ENCODE data around the gene PRMT2.
"Not testable (repeated sequence)": the region's sequence is repeated elsewhere in the genome, so short reads cannot be mapped to it uniquely, and the experiment has no call there.

Gene PRMT2

GRCh38 chr21:46645840-46646239 is 10.4 kb downstream of the PRMT2 start:
- no peak for FAIRE-seq

GRCh38 chr21:46646541-46647154 is 11.2 kb downstream of the PRMT2 start:
- FAIRE-seq = no peak

GRCh38 chr21:46648539-46648938 is 13.1 kb downstream of the PRMT2 start:
- no peak for FAIRE-seq

GRCh38 chr21:46649356-46649755 is 13.9 kb downstream of the PRMT2 start:
- FAIRE-seq = no peak

- no peak for FAIRE-seq
Observed at GRCh38 chr21:46650476-46651098, 15.1 kb downstream of the PRMT2 start.

- FAIRE-seq = no peak
Observed at GRCh38 chr21:46651121-46651520, 15.6 kb downstream of the PRMT2 start.

- no peak for FAIRE-seq
Observed at GRCh38 chr21:46655230-46655629, 19.8 kb downstream of the PRMT2 start.

- FAIRE-seq = no peak
Observed at GRCh38 chr21:46656820-46657219, 21.3 kb downstream of the PRMT2 start.

- no peak for FAIRE-seq
Observed at GRCh38 chr21:46660505-46660904, 25.0 kb downstream of the PRMT2 start.

GRCh38 chr21:46661211-46661625 is 25.7 kb downstream of the PRMT2 start:
- peak; percentile 29 for FAIRE-seq

- no peak for FAIRE-seq
Observed at GRCh38 chr21:46661642-46662366, 26.3 kb downstream of the PRMT2 start.

- FAIRE-seq = no peak
Observed at GRCh38 chr21:46662367-46662654, 26.8 kb downstream of the PRMT2 start.

GRCh38 chr21:46662765-46663500 is 27.5 kb downstream of the PRMT2 start:
- no peak for FAIRE-seq

GRCh38 chr21:46663754-46664153 is 28.3 kb downstream of the PRMT2 start:
- FAIRE-seq = no peak

- no peak for FAIRE-seq
Observed at GRCh38 chr21:46664316-46664995, 29.0 kb downstream of the PRMT2 start.

- no peak for FAIRE-seq
Observed at GRCh38 chr21:46665566-46665965, 30.1 kb downstream of the PRMT2 start.

- FAIRE-seq = no peak
Observed at GRCh38 chr21:46666941-46667740, 31.7 kb downstream of the PRMT2 start.

- FAIRE-seq = no peak
Observed at GRCh38 chr21:46667741-46668380, 32.4 kb downstream of the PRMT2 start.

GRCh38 chr21:46668381-46668780 is 32.9 kb downstream of the PRMT2 start:
- no peak for FAIRE-seq

GRCh38 chr21:46668904-46669303 is 33.4 kb downstream of the PRMT2 start:
- not testable (repeated sequence) for FAIRE-seq

GRCh38 chr21:46674430-46675007 is 39.0 kb downstream of the PRMT2 start:
- no peak for FAIRE-seq

Measured in A204.1 (cell line).